ENCODE measurements around the gene POLR1G.

POLR1G gene

GRCh38 chr19:45423589-45424190 is 17.2 kb downstream of the POLR1G start, which contains the start of gene ERCC1:
TSS of gene ERCC1 (minus strand) at chr19:45423917. CDS start at chr19:45423374, 543 bp downstream.
- no peak for TF ChIP-seq GATA3 (IDR thresholded peaks at IDR 0.05; ENCODE audit: low read depth, low read length)
- no peak; the same call in 1 of the 2 replicates for TF ChIP-seq GATA2 (IDR thresholded peaks at IDR 0.05; ENCODE audit: low read depth, low read length)

DNA sequence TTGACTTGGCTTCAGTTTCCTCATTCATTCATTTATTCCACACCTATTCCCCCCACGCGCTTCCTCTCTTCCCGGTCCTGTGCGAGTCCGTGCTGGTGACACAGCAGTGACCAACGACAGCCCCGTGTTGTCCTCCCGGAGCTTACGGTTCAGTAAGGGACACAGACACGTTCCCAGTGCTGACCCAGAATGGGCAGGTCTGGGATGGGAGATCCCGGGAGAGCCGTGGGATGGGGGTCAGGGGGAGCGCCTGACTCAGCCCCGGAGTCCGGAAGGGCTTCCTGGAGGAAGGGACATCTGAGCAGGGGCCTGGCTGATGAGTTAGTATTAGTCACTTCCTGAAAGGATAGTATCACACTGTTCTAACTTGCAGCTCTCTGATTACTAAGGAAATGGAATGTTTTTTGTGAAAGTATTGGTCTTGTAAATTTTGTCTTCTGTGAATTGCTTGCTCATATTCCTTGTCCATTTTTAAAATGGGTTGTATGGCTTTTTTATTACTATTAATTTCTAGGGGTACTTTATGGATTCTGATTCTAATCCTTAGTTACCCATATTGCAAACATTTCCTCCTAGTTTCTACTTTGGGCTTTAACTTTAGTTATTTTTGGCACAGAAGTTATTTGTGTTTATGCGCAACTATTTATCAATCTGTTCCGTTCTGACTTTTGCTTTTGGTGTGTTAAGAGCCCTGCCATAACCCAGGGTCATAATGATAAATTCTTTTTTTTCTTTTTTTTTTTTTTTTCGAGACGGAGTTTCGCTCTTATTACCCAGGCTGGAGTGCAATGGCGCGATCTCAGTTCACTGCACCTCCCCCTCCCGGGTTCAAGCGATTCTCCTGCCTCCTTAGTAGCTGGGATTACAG is 18.0 kb downstream of the POLR1G start:
- TF ChIP-seq GATA2 (IDR thresholded peaks at IDR 0.05; ENCODE audit: low read depth, low read length) (no peak), GATA3 (IDR thresholded peaks at IDR 0.05; ENCODE audit: low read depth, low read length) (no peak)

GRCh38 chr19:45428384-45429231 is 22.2 kb downstream of the POLR1G start:
- no peak for TF ChIP-seq GATA3 (IDR thresholded peaks at IDR 0.05; ENCODE audit: low read depth, low read length)
- TF ChIP-seq GATA2 (IDR thresholded peaks at IDR 0.05; ENCODE audit: low read depth, low read length) = no peak

GRCh38 chr19:45437328-45437727 is 30.9 kb downstream of the POLR1G start:
- TF ChIP-seq GATA3 (IDR thresholded peaks at IDR 0.05; ENCODE audit: low read depth, low read length) = no peak
- TF ChIP-seq GATA2 (IDR thresholded peaks at IDR 0.05; ENCODE audit: low read depth, low read length) = no peak

GRCh38 chr19:45439190-45439568 is 32.7 kb downstream of the POLR1G start:
- TF ChIP-seq GATA2 (IDR thresholded peaks at IDR 0.05; ENCODE audit: low read depth, low read length) (peak; percentile 45; the same call in 1 of the 2 replicates), GATA3 (IDR thresholded peaks at IDR 0.05; ENCODE audit: low read depth, low read length) (no peak)

GRCh38 chr19:45439569-45440258 is 33.3 kb downstream of the POLR1G start:
- TF ChIP-seq GATA3 (IDR thresholded peaks at IDR 0.05; ENCODE audit: low read depth, low read length) (no peak), GATA2 (IDR thresholded peaks at IDR 0.05; ENCODE audit: low read depth, low read length) (no peak)

DNA sequence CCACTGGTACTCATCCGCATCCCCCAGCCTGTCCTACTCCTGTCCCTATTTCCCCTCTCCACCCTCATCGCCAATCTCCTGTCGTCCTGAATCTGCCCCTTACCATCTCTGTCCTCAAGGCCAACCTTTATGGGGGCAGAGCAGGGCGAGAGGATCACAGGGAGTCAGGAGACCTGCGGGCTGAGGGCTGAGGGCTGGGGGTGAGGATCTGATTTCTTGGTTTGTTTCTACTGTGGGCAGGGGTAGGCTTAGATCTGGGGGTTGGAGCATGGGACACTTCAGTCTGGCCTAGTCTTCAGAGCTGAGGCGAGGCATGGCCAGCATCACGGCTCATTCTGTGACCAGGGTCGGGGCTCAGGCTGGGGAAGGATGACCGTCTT is 33.8 kb downstream of the POLR1G start:
- TF ChIP-seq GATA2 (IDR thresholded peaks at IDR 0.05; ENCODE audit: low read depth, low read length) (no peak), GATA3 (IDR thresholded peaks at IDR 0.05; ENCODE audit: low read depth, low read length) (no peak)

DNA sequence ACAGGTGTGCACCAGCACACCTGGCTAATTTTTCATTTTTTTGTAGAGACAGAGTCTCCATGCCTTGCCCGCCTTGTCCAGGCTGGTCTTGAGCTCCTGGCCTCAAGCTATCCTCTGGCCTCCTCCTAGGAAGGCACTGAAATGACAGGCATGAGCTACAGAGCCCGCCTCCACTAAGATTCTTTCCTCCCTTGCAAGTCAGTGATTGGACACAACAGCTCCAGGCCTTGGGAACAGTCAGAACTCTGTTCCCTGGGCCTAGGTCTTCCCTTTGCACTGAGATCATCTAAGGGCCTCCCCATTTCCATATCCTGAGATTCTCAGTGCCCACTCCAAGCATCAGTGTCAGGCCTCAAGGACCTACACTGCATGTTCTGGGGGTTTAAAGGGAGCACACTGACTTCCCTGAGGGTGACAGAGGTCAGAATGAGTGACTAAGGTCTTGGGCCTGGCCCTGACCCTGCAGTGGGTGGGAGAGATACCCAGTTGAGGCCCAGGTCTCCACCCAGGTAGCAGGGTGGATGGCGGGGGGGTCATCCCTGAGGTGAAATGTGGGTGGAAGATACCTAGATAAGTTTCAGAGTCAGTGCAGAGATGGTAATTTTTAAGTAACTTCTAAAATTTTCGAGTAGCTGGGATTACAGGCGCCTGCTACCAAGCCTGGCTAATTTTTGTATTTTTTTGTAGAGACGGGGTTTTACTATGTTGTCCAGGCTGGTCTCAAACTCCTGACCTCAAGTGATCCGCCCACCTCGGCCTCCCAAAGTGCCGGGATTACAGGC is 34.6 kb downstream of the POLR1G start:
- no peak for TF ChIP-seq GATA3 (IDR thresholded peaks at IDR 0.05; ENCODE audit: low read depth, low read length)
- no peak for TF ChIP-seq GATA2 (IDR thresholded peaks at IDR 0.05; ENCODE audit: low read depth, low read length)

- TF ChIP-seq GATA3 (IDR thresholded peaks at IDR 0.05; ENCODE audit: low read depth, low read length) (no peak), GATA2 (IDR thresholded peaks at IDR 0.05; ENCODE audit: low read depth, low read length) (no peak)
These were observed 35.9 kb downstream of the POLR1G start for GRCh38 chr19:45442408-45442777.

GRCh38 chr19:45442778-45443461 is 36.5 kb downstream of the POLR1G start:
- TF ChIP-seq GATA3 (IDR thresholded peaks at IDR 0.05; ENCODE audit: low read depth, low read length) (no peak), GATA2 (IDR thresholded peaks at IDR 0.05; ENCODE audit: low read depth, low read length) (no peak)

GRCh38 chr19:45443462-45444317 is 37.2 kb downstream of the POLR1G start:
- TF ChIP-seq GATA3 (IDR thresholded peaks at IDR 0.05; ENCODE audit: low read depth, low read length) (no peak), GATA2 (IDR thresholded peaks at IDR 0.05; ENCODE audit: low read depth, low read length) (no peak)

Measured in SH-SY5Y (cell line).